K562 (cell line): ENCODE measurements around the gene SNTG2. TPM values are rescaled to one million over a fixed set of nuclear protein-coding genes. Genes with fewer than 3 reads are reported as not detected.

Source experiments
- ATAC-seq: fragments of 200-7000 bp; cut with Tn5 transposase; 3 replicates; pipeline ENCODE4 v1.9.1; 2020; ENCODE audit warnings: moderate library complexity
- BruUV-seq: library from RNA; stranded (reverse); fragments of 400-500 nt; replicated peaks from 2 replicates; lab custom pipeline; 2021; lab: Mats Ljungman, UMichigan
- CTCF ChIA-PET: fragments of 300-600 bp; formaldehyde crosslinking; extraction: SDS; loops from one replicate; lab custom pipeline; 2021; ENCODE audit warnings: low intra/inter-chr PET ratio; lab: Yijun Ruan, JAX
- POLR2A ChIA-PET: fragments of 300-600, 350-650 bp; sonication (Branson Sonifier 250); formaldehyde crosslinking; extraction: SDS; loops from one replicate; lab custom pipeline; 2021; ENCODE audit warnings: antibody characterized with exemption, inconsistent platforms; lab: Yijun Ruan, JAX
- DNase-seq, 4 experiments: peaks; one replicate each; pipeline versions ENCODE4 v3.0.0 to v3.0.0-alpha.2; 2011 to 2018; ENCODE audit warnings: low spot score in 3 of 4, mixed read lengths in 3 of 4; ENCODE audit errors: extremely low read depth in 1 of 4
- FAIRE-seq: peaks from 2 replicates; lab custom pipeline; 2011; peaks lifted over from hg19 to GRCh38; lab: Jason Lieb, UNC
- H2AFZ ChIP-seq: 2 replicates; pipeline ENCODE4 v1.6.0; 2011; ENCODE audit warnings: low read depth, low read length, control low read depth, inconsistent platforms
- H3K27ac ChIP-seq: fragments of 200-600 bp; 3 replicates; pipeline ENCODE4 v1.8.0; 2011; ENCODE audit warnings: low read depth, mild to moderate bottlenecking, control low read depth, inconsistent platforms, low read length, moderate library complexity, mixed read lengths; ENCODE audit errors: extremely low read depth
- H3K27me3 ChIP-seq, 2 experiments: fragments of 300-600 bp in 1 of 2; 2 replicates in 1 of 2; 3 replicates in 1 of 2; pipeline versions ENCODE4 v1.6.0 to v1.8.0; 2011; ENCODE audit warnings: inconsistent platforms in 2 of 2, low read length in 2 of 2, mild to moderate bottlenecking in 1 of 2, mixed read lengths in 1 of 2, moderate library complexity in 1 of 2; ENCODE audit not compliant: control insufficient read depth in 2 of 2, insufficient read depth in 2 of 2
- H3K36me3 ChIP-seq: fragments of 300-600 bp; 3 replicates; pipeline ENCODE4 v1.8.0; 2011; ENCODE audit warnings: mild to moderate bottlenecking, low read length, inconsistent platforms; ENCODE audit not compliant: control insufficient read depth, insufficient read depth
- H3K4me1 ChIP-seq, 2 experiments: fragments of 200-600 bp in 1 of 2; replicated peaks in 1 of 2; 2 replicates in 1 of 2; 3 replicates in 1 of 2; pipeline versions ENCODE4 v1.5.1 to v1.8.0; 2011; ENCODE audit warnings: inconsistent platforms in 2 of 2, low read length in 2 of 2, mild to moderate bottlenecking in 1 of 2, mixed read lengths in 1 of 2, moderate library complexity in 1 of 2; ENCODE audit not compliant: control insufficient read depth in 2 of 2, insufficient read depth in 2 of 2
- H3K4me2 ChIP-seq: 2 replicates; pipeline ENCODE4 v1.6.1; 2011; ENCODE audit warnings: low read length, control low read depth, inconsistent platforms, mixed read lengths; ENCODE audit not compliant: insufficient read depth
- H3K4me3 ChIP-seq: fragments of 200-600 bp; sonication (generic), shearing (Covaris generic); 2 replicates; pipeline ENCODE4 v1.5.1; 2016; ENCODE audit warnings: control low read depth, inconsistent platforms
- H3K79me2 ChIP-seq: fragments of 200-600 bp; 3 replicates; pipeline ENCODE4 v1.8.0; 2011; ENCODE audit warnings: low read length, inconsistent platforms; ENCODE audit not compliant: control insufficient read depth, insufficient read depth
- H3K9ac ChIP-seq, 2 experiments: 2 replicates each; pipeline versions ENCODE4 v1.6.0 to v1.6.1; 2011; ENCODE audit warnings: low read depth in 2 of 2, low read length in 2 of 2, control low read depth in 1 of 2, inconsistent platforms in 1 of 2, mild to moderate bottlenecking in 1 of 2, mixed read lengths in 1 of 2; ENCODE audit not compliant: insufficient read depth in 1 of 2
- H3K9me1 ChIP-seq: one replicate; pipeline ENCODE4 v1.6.0; 2011; ENCODE audit warnings: inconsistent platforms, mild to moderate bottlenecking, low read length, moderate library complexity; ENCODE audit not compliant: control insufficient read depth, insufficient read depth
- H3K9me3 ChIP-seq: replicated peaks from 2 replicates; pipeline ENCODE4 v1.5.1; 2011; ENCODE audit warnings: low read depth, low read length, inconsistent platforms; ENCODE audit not compliant: control insufficient read depth, insufficient read depth
- H4K20me1 ChIP-seq: replicated peaks from 2 replicates; pipeline ENCODE4 v1.6.1; 2011; ENCODE audit warnings: low read length, inconsistent platforms, mixed read lengths; ENCODE audit not compliant: control insufficient read depth, insufficient read depth
- NUFIP1 ChIP-seq: fragments of 450-650 bp; IDR thresholded peaks from 2 replicates; pipeline ENCODE4 v1.6.1; 2018; ENCODE audit not compliant: partially characterized antibody
- RNF2 ChIP-seq: sonication (generic); IDR thresholded peaks from 2 replicates; pipeline ENCODE4 v1.6.1; 2016
- SIX5 ChIP-seq, 2 experiments: IDR thresholded peaks; 2 replicates each; pipeline ENCODE4 v1.6.1; 2011; ENCODE audit warnings: low read length in 2 of 2, borderline replicate concordance in 1 of 2, low read depth in 1 of 2, mild to moderate bottlenecking in 1 of 2, moderate library complexity in 1 of 2; ENCODE audit not compliant: insufficient read depth in 1 of 2
- SP1 ChIP-seq: sonication (generic); formaldehyde crosslinking; IDR thresholded peaks from 2 replicates; pipeline ENCODE4 v1.8.1; 2022; ENCODE audit warnings: mild to moderate bottlenecking, missing genetic modification reagents
- TRIM25 ChIP-seq: fragments of 450-650 bp; IDR thresholded peaks from 2 replicates; pipeline ENCODE4 v1.7.0; 2016; ENCODE audit warnings: borderline replicate concordance
- ZBTB5 ChIP-seq: fragments of 450-650 bp; IDR thresholded peaks from 2 replicates; pipeline ENCODE4 v1.6.1; 2017; ENCODE audit warnings: antibody characterized with exemption
- ZNF436 ChIP-seq: fragments of 250-450, 450-650 bp; sonication (Bioruptor Pico); formaldehyde crosslinking; IDR thresholded peaks from 2 replicates; pipeline ENCODE4 v1.7.0; 2020; ENCODE audit warnings: mild to moderate bottlenecking
- WGBS: fragments of 100-300 bp; shearing (Covaris generic); methylation state at CpG from one replicate; pipeline ENCODE4 v1.1.6; 2016; ENCODE audit warnings: low coverage, mixed read lengths; ENCODE audit not compliant: insufficient coverage; ENCODE audit errors: missing lambda C conversion rate; 5-methylcytosine and 5-hydroxymethylcytosine counted together
- in situ Hi-C: fragments of 300-500 bp; cut with MboI; formaldehyde crosslinking; loops from 4 replicates; pipeline ENCODE4 v1.15.0; 2018; ENCODE audit warnings: inconsistent platforms, mixed read lengths
- intact Hi-C: fragments of 100-400 bp; cut with micrococcal nuclease; formaldehyde crosslinking; loops from 2 replicates; pipeline ENCODE4 v1.14.2; 2022
- polyA plus RNA-seq, 8 experiments: library from polyadenylated mRNA; depleted of rRNA in 4 of 8; stranded (reverse) in 5 of 8; unstranded in 3 of 8; fragments of >200 nt; fragmentation: Nextera tagmentation in 2 of 8; fragmentation: Illumina TruSeq in 1 of 8; extraction: Ambion mirVana in 2 of 8; extraction: Trizol in 1 of 8; gene quantifications; 2 replicates each; pipeline versions ENCODE4 v1.2.1 to v1.2.3, GENCODE V29; 2011 to 2014; ENCODE audit warnings: inconsistent platforms in 1 of 8, missing spikeins in 1 of 8
- total RNA-seq, 7 experiments: library from RNA; depleted of rRNA in 6 of 7; stranded (reverse); fragments of >200 nt in 6 of 7; fragmentation: Illumina TruSeq in 2 of 7; extraction: Trizol in 2 of 7; gene quantifications; 2 replicates each; pipeline versions ENCODE4 v1.2.1 to v1.2.3, GENCODE V29; 2011 to 2021; ENCODE audit warnings: low replicate concordance in 1 of 7

Gene SNTG2
- total and polyA plus RNA-seq, 9 of the 15 experiments (the other 6 are each of a cell fraction or from before 2014, with no cell fraction given): not detected

GRCh38 chr2:932320-933115 is 18.1 kb upstream of the SNTG2 start:
- no peak for FAIRE-seq
- Histone ChIP-seq H3K27me3 (peaks cover 22 to 40% of the 10 kb centered on the region in 2 experiments; a peak in 4 of 5 replicates), H3K9me3 (no peaks in the 10 kb centered on the region), H3K4me3 (no peak overlapping the region), H3K36me3 (no peaks in the 10 kb centered on the region), H3K9me1 (no peaks in the 10 kb centered on the region), H3K27ac (no peak overlapping the region), H3K4me2 (no peak overlapping the region), H4K20me1 (0 out of 2 replicates have a peak, but pooled peaks cover 3% of the 10 kb centered on the region), H3K4me1 (no peaks in the 10 kb centered on the region; a peak in 1 of 5 replicates), H3K79me2 (no peaks in the 10 kb centered on the region), H3K9ac (no peak overlapping the region), H2AFZ (no peak overlapping the region)
- WGBS: under 1% methylated on average over 24 of the region's 31 CpGs
- CTCF ChIA-PET: no interaction called here
- no TSS peak for BruUV-seq
- in situ Hi-C loops: no loop called here
- POLR2A ChIA-PET: no interaction called here
- no peak for DNase-seq
- intact Hi-C loops: no loop called here
- ATAC-seq: no peak
- no peak for TF ChIP-seq ZNF436 (CRISPR knock-in tag)

GRCh38 chr2:933734-934295 is 16.8 kb upstream of the SNTG2 start:
- no TSS peak for BruUV-seq
- CTCF ChIA-PET: no interaction called here
- H3K9ac ChIP-seq: no peak overlapping the region
- no peaks in the 10 kb centered on the region for H3K9me3 ChIP-seq
- no peaks in the 10 kb centered on the region for H3K79me2 ChIP-seq
- intact Hi-C loops (no loop called here), in situ Hi-C loops (no loop called here)
- no peak overlapping the region for H3K4me2 ChIP-seq
- H3K27me3 ChIP-seq: peaks cover 22 to 46% of the 10 kb centered on the region in 2 experiments; a peak in 4 of 5 replicates
- H3K9me1 ChIP-seq: no peaks in the 10 kb centered on the region
- TF ChIP-seq ZBTB5: no peak
- no peak for TF ChIP-seq TRIM25
- no peak for TF ChIP-seq SIX5 (IDR thresholded peaks at IDR 0.05; ENCODE audit: borderline replicate concordance in 1 of 2, insufficient read depth in 1 of 2, low read depth in 1 of 2, low read length in 2 of 2)
- TF ChIP-seq NUFIP1: no peak
- TF ChIP-seq SP1 (CRISPR knock-in tag): no peak
- TF ChIP-seq RNF2: no peak
- H3K4me1 ChIP-seq: no peaks in the 10 kb centered on the region; a peak in 1 of 5 replicates
- H2AFZ ChIP-seq: no peak overlapping the region
- no peak overlapping the region for H3K27ac ChIP-seq
- WGBS: under 1% methylated on average over 17 of the region's 17 CpGs
- 0 out of 2 replicates have a peak, but pooled peaks cover 2% of the 10 kb centered on the region for H4K20me1 ChIP-seq
- no peak for DNase-seq
- no peak for FAIRE-seq
- no peaks in the 10 kb centered on the region for H3K36me3 ChIP-seq
- ATAC-seq: no peak
- H3K4me3 ChIP-seq: no peak overlapping the region
- POLR2A ChIA-PET: no interaction called here
